Esophagus muscularis mucosa (tissue), 4 donors: ENCODE data around the gene LACRT. TPM values are rescaled to one million over a fixed set of nuclear protein-coding genes. Genes with fewer than 3 reads are reported as not detected.

ENCODE experiments used
- DNase-seq: peaks from one replicate; pipeline ENCODE4 v3.0.0-alpha.2; 2017; ENCODE audit errors: extremely low spot score
- H3K27ac ChIP-seq, 4 donors: fragments of 200-600 bp; sonication (generic); replicated peaks in 1 of 4; 1 replicate in 3 of 4; 2 replicates in 1 of 4; pipeline ENCODE4 v1.5.1; 2016 to 2019; ENCODE audit warnings: mild to moderate bottlenecking in 1 of 4
- H3K27me3 ChIP-seq, 4 donors: fragments of 200-600 bp; sonication (generic); one replicate each; pipeline versions ENCODE4 v1.5.1 to v1.6.0; 2016 to 2019
- H3K36me3 ChIP-seq, 4 donors: fragments of 200-600 bp; sonication (generic); one replicate each; pipeline ENCODE4 v1.5.1; 2016 to 2019
- H3K4me1 ChIP-seq, 4 donors: fragments of 200-600 bp; sonication (generic); one replicate each; pipeline ENCODE4 v1.5.1; 2016 to 2019
- H3K4me3 ChIP-seq, 4 donors: fragments of 200-600 bp; sonication (generic); 1 replicate in 2 of 4; 2 replicates in 2 of 4; pipeline ENCODE4 v1.5.1; 2016 to 2019; ENCODE audit warnings: mild to moderate bottlenecking in 4 of 4, moderate library complexity in 1 of 4
- H3K9me3 ChIP-seq, 4 donors: fragments of 200-600 bp; sonication (generic); 1 replicate in 3 of 4; 2 replicates in 1 of 4; pipeline ENCODE4 v1.5.1; 2016 to 2019
- CTCF ChIP-seq, 3 experiments: fragments of 200-600 bp in 2 of 3; fragments of 450-650 bp in 1 of 3; sonication (generic) in 2 of 3; IDR thresholded peaks; one replicate each; pipeline ENCODE4 v1.5.1; 2017 to 2019; ENCODE audit warnings: antibody characterized with exemption in 3 of 3, mild to moderate bottlenecking in 2 of 3, moderate library complexity in 1 of 3
- EP300 ChIP-seq: sonication (generic); formaldehyde crosslinking; IDR thresholded peaks from one replicate; pipeline ENCODE4 v1.6.1; 2017; ENCODE audit warnings: antibody characterized with exemption
- POLR2A ChIP-seq: fragments of 450-650 bp; IDR thresholded peaks from one replicate; pipeline ENCODE4 v1.6.1; 2017; ENCODE audit warnings: antibody characterized with exemption, moderate library complexity, mild to moderate bottlenecking, low read depth
- POLR2AphosphoS5 ChIP-seq, 2 donors: sonication (generic); formaldehyde crosslinking; IDR thresholded peaks; one replicate each; pipeline ENCODE4 v1.6.1; 2017; ENCODE audit warnings: antibody characterized with exemption in 2 of 2
- WGBS: methylation state at CpG from one replicate; pipeline ENCODE4 v1.1.5; 2018; 5-methylcytosine and 5-hydroxymethylcytosine counted together
- intact Hi-C: fragments of 100-400 bp; cut with DNase I; formaldehyde crosslinking; loops from one replicate; pipeline ENCODE4 v1.15.1; 2023
- total RNA-seq, 4 donors: library from RNA; depleted of rRNA; stranded (reverse); fragments of >200 nt; gene quantifications; one replicate each; pipeline versions ENCODE4 v1.1.0 to v1.2.1, GENCODE V29; 2016

Gene LACRT
- total RNA-seq, 4 donors from 2014 or later, result not detected

DNA sequence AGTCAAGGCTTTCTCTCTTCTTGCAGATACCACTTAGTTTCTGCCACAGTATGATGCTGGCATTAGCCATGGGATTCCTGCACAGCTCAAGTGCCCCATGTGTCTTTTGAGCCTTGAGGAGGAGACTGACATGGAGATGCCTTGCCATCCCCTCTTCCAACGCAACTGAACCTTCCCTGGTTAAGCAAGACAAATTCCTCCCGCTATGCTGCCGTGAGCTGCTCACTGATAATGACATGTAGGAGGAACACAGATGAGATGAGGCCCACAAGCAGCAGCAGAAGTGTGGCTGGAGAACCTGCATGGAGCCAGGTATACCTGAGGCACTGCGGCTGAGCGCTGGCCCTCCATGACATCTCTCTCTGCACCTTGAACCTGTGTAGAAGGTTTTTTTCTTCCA is 30.8 kb downstream of the LACRT start:
- Histone ChIP-seq H3K36me3 (no peaks in the 10 kb centered on the region), H3K27ac (no peak overlapping the region), H3K9me3 (no peaks in the 10 kb centered on the region), H3K4me1 (no peaks in the 10 kb centered on the region), H3K4me3 (no peak overlapping the region), H3K27me3 (no peaks in the 10 kb centered on the region)
- no peak for DNase-seq
- no peak for TF ChIP-seq POLR2A
- no peak for TF ChIP-seq CTCF (IDR thresholded peaks at IDR 0.05)
- no peak for TF ChIP-seq POLR2AphosphoS5 (IDR thresholded peaks at IDR 0.05)
- TF ChIP-seq EP300, result no peak
- WGBS, result 80% methylated on average over 5 of the region's 5 CpGs
- intact Hi-C loops, result no loop called here

DNA sequence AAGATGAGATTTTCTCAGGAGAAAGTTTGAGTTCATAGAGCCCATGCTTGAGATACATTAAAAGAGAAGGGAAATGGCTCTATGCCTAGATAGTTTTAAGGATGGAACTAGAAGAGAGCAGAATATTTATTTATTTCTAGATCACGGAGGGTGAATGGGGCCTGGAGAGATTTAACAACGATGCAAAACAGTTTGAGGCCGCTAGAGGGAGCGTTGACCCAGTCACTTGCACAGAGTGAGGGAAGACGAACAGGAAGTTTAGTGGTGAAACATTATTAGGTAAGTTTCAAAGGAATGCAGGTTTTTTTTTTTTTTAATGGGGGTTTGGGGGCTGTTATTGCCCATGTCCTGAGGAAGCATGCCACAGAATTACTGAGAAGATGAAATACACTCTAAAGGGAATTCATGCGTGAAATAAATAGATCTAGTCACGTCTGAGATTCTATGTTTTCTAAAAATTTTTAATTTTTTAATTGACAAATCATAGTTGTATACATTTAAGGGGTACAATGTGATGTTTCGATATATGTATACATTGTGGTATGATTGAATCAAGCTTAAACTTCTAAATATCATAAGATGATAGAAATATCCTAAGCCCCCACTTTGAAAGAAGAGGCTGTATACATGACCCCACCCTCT is 31.4 kb downstream of the LACRT start:
- H3K27me3 ChIP-seq, result no peaks in the 10 kb centered on the region
- intact Hi-C loops, result no loop called here
- no peak for DNase-seq
- H3K36me3 ChIP-seq, result no peaks in the 10 kb centered on the region
- no peak overlapping the region for H3K27ac ChIP-seq
- WGBS, result 19% methylated on average over 7 of the region's 8 CpGs
- no peak overlapping the region for H3K4me3 ChIP-seq
- no peaks in the 10 kb centered on the region for H3K4me1 ChIP-seq
- TF ChIP-seq POLR2A (no peak), CTCF (IDR thresholded peaks at IDR 0.05) (peak; percentile 65 to 78 (median 71)), POLR2AphosphoS5 (IDR thresholded peaks at IDR 0.05) (no peak), EP300 (no peak)
- H3K9me3 ChIP-seq, result no peaks in the 10 kb centered on the region

GRCh38 chr12:54602661-54603060 is 32.0 kb downstream of the LACRT start:
- no peaks in the 10 kb centered on the region for H3K4me1 ChIP-seq
- intact Hi-C loops, result no loop called here
- H3K9me3 ChIP-seq, result no peaks in the 10 kb centered on the region
- WGBS, result 50% methylated on average over 2 of the region's 2 CpGs
- H3K27me3 ChIP-seq, result no peaks in the 10 kb centered on the region
- no peaks in the 10 kb centered on the region for H3K36me3 ChIP-seq
- DNase-seq, result no peak
- H3K4me3 ChIP-seq, result no peak overlapping the region
- TF ChIP-seq EP300 (no peak), CTCF (IDR thresholded peaks at IDR 0.05) (no peak), POLR2A (no peak), POLR2AphosphoS5 (IDR thresholded peaks at IDR 0.05) (no peak)
- H3K27ac ChIP-seq, result no peak overlapping the region

- H3K4me1 ChIP-seq, result no peaks in the 10 kb centered on the region
- no peak overlapping the region for H3K4me3 ChIP-seq
- 60% methylated on average over 4 of the region's 4 CpGs for WGBS
- intact Hi-C loops, result no loop called here
- H3K36me3 ChIP-seq, result no peaks in the 10 kb centered on the region
- no peaks in the 10 kb centered on the region for H3K9me3 ChIP-seq
- no peaks in the 10 kb centered on the region for H3K27me3 ChIP-seq
- no peak for DNase-seq
- TF ChIP-seq CTCF (IDR thresholded peaks at IDR 0.05) (no peak), EP300 (no peak), POLR2AphosphoS5 (IDR thresholded peaks at IDR 0.05) (no peak), POLR2A (no peak)
- no peak overlapping the region for H3K27ac ChIP-seq
These were observed 32.9 kb downstream of the LACRT start for GRCh38 chr12:54601841-54602240.

GRCh38 chr12:54598970-54599369 is 35.7 kb downstream of the LACRT start:
- no peak overlapping the region for H3K4me3 ChIP-seq
- DNase-seq, result no peak
- H3K27ac ChIP-seq, result no peak overlapping the region
- peaks cover 0 to 6% (median 0%) of the 10 kb centered on the region in 4 donors for H3K4me1 ChIP-seq
- no peak for TF ChIP-seq EP300
- no peak for TF ChIP-seq POLR2AphosphoS5 (IDR thresholded peaks at IDR 0.05)
- TF ChIP-seq POLR2A, result no peak
- TF ChIP-seq CTCF (IDR thresholded peaks at IDR 0.05), result no peak
- no peaks in the 10 kb centered on the region for H3K36me3 ChIP-seq
- no peaks in the 10 kb centered on the region for H3K27me3 ChIP-seq
- WGBS, result 87% methylated on average over 5 of the region's 5 CpGs
- no peaks in the 10 kb centered on the region for H3K9me3 ChIP-seq
- intact Hi-C loops, result loop anchor here (5.0 kb wide), 1 partner anchor 358 kb away; no protein-coding TSS in a partner anchor
